HepG2 (cell line): ENCODE data around the gene PLAGL2. TPM values are rescaled to one million over a fixed set of nuclear protein-coding genes. Genes with fewer than 3 reads are reported as not detected.
A peak's percentile ranks its signal among the peaks of the same experiment; 100 is the strongest.

ENCODE experiments used
- IRF2 ChIP-seq: IDR thresholded peaks from 2 replicates; pipeline ENCODE4 v1.6.1; 2018; ENCODE audit warnings: missing genetic modification reagents, missing compliant biosample characterization
- JUND ChIP-seq: sonication (generic); formaldehyde crosslinking; IDR thresholded peaks from 2 replicates; pipeline ENCODE4 v1.8.0; 2022; ENCODE audit warnings: mild to moderate bottlenecking, missing genetic modification reagents
- RBM39 ChIP-seq: fragments of 200-400 bp; formaldehyde crosslinking; IDR thresholded peaks from one replicate; pipeline ENCODE4 v1.6.1; 2018; ENCODE audit warnings: antibody characterized with exemption, mild to moderate bottlenecking, low read depth, low read length; ENCODE audit not compliant: poor library complexity, severe bottlenecking
- SOX13 ChIP-seq, 3 experiments: fragments of 450-650 bp in 1 of 3; sonication (generic) in 1 of 3; formaldehyde crosslinking in 1 of 3; IDR thresholded peaks in 2 of 3; conservative IDR thresholded peaks in 1 of 3; 2 replicates each; pipeline versions ENCODE4 v1.5.0 to v1.6.1; 2016 to 2020; ENCODE audit warnings: antibody characterized with exemption in 1 of 3, mild to moderate bottlenecking in 1 of 3, missing compliant biosample characterization in 1 of 3, missing genetic modification reagents in 1 of 3, moderate library complexity in 1 of 3
- TGIF2 ChIP-seq: IDR thresholded peaks from 2 replicates; pipeline ENCODE4 v1.6.1; 2016; ENCODE audit warnings: control low read depth, missing compliant biosample characterization
- ZBTB7B ChIP-seq: sonication (generic); formaldehyde crosslinking; IDR thresholded peaks from 2 replicates; pipeline ENCODE4 v1.4.0; 2020; ENCODE audit warnings: missing genetic modification reagents
- ZFP37 ChIP-seq: sonication (generic); formaldehyde crosslinking; IDR thresholded peaks from 2 replicates; pipeline ENCODE4 v1.4.0; 2020; ENCODE audit warnings: missing genetic modification reagents, borderline replicate concordance
- ZFX ChIP-seq: sonication (generic); formaldehyde crosslinking; IDR thresholded peaks from 2 replicates; pipeline ENCODE4 v1.4.0; 2020; ENCODE audit warnings: mild to moderate bottlenecking, low read depth, missing genetic modification reagents, moderate library complexity
- ZNF230 ChIP-seq: sonication (generic); formaldehyde crosslinking; IDR thresholded peaks from 2 replicates; pipeline ENCODE4 v1.4.0; 2020; ENCODE audit warnings: mild to moderate bottlenecking, missing genetic modification reagents
- ZNF292 ChIP-seq: sonication (generic); formaldehyde crosslinking; IDR thresholded peaks from 2 replicates; pipeline ENCODE4 v1.8.1; 2022; ENCODE audit warnings: mild to moderate bottlenecking, low read depth, missing genetic modification reagents, borderline replicate concordance
- ZNF598 ChIP-seq: sonication (generic); formaldehyde crosslinking; IDR thresholded peaks from 2 replicates; pipeline ENCODE4 v1.5.1; 2020; ENCODE audit warnings: mild to moderate bottlenecking, missing genetic modification reagents, borderline replicate concordance
- ZNF850 ChIP-seq: sonication (generic); formaldehyde crosslinking; conservative IDR thresholded peaks from 2 replicates; pipeline ENCODE4 v1.9.0; 2021; ENCODE audit warnings: mild to moderate bottlenecking, missing genetic modification reagents
- polyA plus RNA-seq, 8 experiments: library from polyadenylated mRNA; depleted of rRNA in 3 of 8; stranded (reverse) in 7 of 8; unstranded in 1 of 8; fragments of >200 nt; fragmentation: Illumina TruSeq in 4 of 8; extraction: Trizol in 4 of 8; gene quantifications; 2 replicates each; pipeline versions ENCODE4 v1.2.1 to v1.2.3, GENCODE V29; 2011 to 2016; ENCODE audit warnings: low read depth in 4 of 8, missing spikeins in 1 of 8, mixed read lengths in 1 of 8; ENCODE audit not compliant: insufficient read depth in 1 of 8
- total RNA-seq, 5 experiments: library from RNA; depleted of rRNA; stranded (reverse); fragments of >200 nt; fragmentation: Illumina TruSeq; extraction: Trizol; gene quantifications; 2 replicates each; pipeline ENCODE4 v1.2.3, GENCODE V29; 2016; ENCODE audit warnings: low read depth in 1 of 5
- TF ChIP-seq, protein P1 (sequence below): IDR thresholded peaks from 2 replicates; pipeline ENCODE4 v1.6.1; 2016; ENCODE audit warnings: missing compliant biosample characterization, missing genetic modification reagents, borderline replicate concordance
- TF ChIP-seq, protein P2 (sequence below): IDR thresholded peaks from 2 replicates; pipeline ENCODE4 v1.6.1; 2016; ENCODE audit warnings: mild to moderate bottlenecking, missing biosample characterization, missing genetic modification reagents
- TF ChIP-seq, protein P3 (sequence below): sonication (generic); formaldehyde crosslinking; IDR thresholded peaks from 2 replicates; pipeline ENCODE4 v1.4.0; 2020; ENCODE audit warnings: low read depth, mild to moderate bottlenecking, missing genetic modification reagents
- TF ChIP-seq, protein P4 (sequence below): IDR thresholded peaks from 2 replicates; pipeline ENCODE4 v1.4.0; 2020; ENCODE audit warnings: mild to moderate bottlenecking, missing genetic modification reagents

Gene PLAGL2
- total and polyA plus RNA-seq, 2 of the 13 experiments (the other 11 are each of a cell fraction or from before 2014, with no cell fraction given), result 15.2 to 15.3 TPM

DNA sequence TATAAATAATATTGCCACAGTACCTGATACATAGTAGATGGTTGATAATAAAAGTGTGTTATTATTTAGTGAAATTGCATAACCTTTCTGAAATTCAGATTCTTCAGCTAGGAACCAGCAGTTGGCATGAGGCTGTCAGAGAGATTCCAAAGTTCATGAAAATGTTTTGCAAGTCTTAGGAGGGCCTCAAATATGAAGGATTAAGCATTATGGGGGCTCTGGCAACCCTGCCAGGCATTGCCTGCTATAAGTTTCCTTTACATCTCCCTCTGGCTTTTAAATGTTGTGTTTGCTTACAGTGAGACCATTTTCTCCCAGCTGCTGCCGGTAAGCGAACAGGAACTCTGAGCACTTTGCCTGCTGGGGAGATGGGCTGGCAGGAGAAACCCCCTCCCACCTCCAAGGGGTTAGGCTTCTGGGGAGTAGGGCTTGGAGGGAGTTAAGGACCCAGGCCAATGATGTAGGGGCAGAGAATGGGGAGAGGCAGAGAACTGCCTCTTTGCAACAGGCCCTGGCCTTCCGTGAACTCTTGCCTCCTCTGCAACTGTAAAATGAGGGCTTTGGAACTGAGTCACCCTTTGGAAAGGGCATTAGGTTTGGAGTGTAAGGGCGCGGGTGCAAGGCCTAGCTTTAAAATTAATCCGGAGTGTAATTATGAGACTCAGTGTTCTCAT, 36.7 kb upstream of the PLAGL2 start (continued):
- TF ChIP-seq ZNF292 (peak; percentile 72; the same call in 1 of the 2 replicates), SOX13 (IDR thresholded peaks at IDR 0.05) (no peak), SOX13 (CRISPR knock-in tag; conservative IDR thresholded peaks at IDR 0.05 in 1 of 2, IDR thresholded peaks at IDR 0.05 in 1 of 2) (0 out of 4 replicates have a peak, but pooled peaks of 1 of the 2 experiments have one; percentile 6), ZBTB7B (CRISPR knock-in tag) (peak; percentile 57), IRF2 (CRISPR knock-in tag) (no peak), TGIF2 (0 out of 2 replicates have a peak, but pooled peaks have one; percentile 46), JUND (CRISPR knock-in tag) (no peak), ZNF230 (CRISPR knock-in tag) (0 out of 2 replicates have a peak, but pooled peaks have one; percentile 35), ZFX (CRISPR knock-in tag) (peak; percentile 71), ZNF850 (CRISPR knock-in tag) (no peak), ZNF598 (CRISPR knock-in tag) (no peak), ZFP37 (CRISPR knock-in tag) (peak; percentile 30; the same call in 1 of the 2 replicates), RBM39 (no peak)
- TF ChIP-seq, protein P1, sequence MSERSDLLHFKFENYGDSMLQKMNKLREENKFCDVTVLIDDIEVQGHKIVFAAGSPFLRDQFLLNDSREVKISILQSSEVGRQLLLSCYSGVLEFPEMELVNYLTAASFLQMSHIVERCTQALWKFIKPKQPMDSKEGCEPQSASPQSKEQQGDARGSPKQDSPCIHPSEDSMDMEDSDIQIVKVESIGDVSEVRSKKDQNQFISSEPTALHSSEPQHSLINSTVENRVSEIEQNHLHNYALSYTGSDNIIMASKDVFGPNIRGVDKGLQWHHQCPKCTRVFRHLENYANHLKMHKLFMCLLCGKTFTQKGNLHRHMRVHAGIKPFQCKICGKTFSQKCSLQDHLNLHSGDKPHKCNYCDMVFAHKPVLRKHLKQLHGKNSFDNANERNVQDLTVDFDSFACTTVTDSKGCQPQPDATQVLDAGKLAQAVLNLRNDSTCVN (CRISPR knock-in tag), result 0 out of 2 replicates have a peak, but pooled peaks have one; percentile 35
- TF ChIP-seq, protein P2, sequence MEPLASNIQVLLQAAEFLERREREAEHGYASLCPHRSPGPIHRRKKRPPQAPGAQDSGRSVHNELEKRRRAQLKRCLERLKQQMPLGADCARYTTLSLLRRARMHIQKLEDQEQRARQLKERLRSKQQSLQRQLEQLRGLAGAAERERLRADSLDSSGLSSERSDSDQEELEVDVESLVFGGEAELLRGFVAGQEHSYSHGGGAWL (CRISPR knock-in tag), result no peak
- TF ChIP-seq, protein P3, sequence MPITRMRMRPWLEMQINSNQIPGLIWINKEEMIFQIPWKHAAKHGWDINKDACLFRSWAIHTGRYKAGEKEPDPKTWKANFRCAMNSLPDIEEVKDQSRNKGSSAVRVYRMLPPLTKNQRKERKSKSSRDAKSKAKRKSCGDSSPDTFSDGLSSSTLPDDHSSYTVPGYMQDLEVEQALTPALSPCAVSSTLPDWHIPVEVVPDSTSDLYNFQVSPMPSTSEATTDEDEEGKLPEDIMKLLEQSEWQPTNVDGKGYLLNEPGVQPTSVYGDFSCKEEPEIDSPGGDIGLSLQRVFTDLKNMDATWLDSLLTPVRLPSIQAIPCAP (CRISPR knock-in tag), result no peak
- TF ChIP-seq, protein P4, sequence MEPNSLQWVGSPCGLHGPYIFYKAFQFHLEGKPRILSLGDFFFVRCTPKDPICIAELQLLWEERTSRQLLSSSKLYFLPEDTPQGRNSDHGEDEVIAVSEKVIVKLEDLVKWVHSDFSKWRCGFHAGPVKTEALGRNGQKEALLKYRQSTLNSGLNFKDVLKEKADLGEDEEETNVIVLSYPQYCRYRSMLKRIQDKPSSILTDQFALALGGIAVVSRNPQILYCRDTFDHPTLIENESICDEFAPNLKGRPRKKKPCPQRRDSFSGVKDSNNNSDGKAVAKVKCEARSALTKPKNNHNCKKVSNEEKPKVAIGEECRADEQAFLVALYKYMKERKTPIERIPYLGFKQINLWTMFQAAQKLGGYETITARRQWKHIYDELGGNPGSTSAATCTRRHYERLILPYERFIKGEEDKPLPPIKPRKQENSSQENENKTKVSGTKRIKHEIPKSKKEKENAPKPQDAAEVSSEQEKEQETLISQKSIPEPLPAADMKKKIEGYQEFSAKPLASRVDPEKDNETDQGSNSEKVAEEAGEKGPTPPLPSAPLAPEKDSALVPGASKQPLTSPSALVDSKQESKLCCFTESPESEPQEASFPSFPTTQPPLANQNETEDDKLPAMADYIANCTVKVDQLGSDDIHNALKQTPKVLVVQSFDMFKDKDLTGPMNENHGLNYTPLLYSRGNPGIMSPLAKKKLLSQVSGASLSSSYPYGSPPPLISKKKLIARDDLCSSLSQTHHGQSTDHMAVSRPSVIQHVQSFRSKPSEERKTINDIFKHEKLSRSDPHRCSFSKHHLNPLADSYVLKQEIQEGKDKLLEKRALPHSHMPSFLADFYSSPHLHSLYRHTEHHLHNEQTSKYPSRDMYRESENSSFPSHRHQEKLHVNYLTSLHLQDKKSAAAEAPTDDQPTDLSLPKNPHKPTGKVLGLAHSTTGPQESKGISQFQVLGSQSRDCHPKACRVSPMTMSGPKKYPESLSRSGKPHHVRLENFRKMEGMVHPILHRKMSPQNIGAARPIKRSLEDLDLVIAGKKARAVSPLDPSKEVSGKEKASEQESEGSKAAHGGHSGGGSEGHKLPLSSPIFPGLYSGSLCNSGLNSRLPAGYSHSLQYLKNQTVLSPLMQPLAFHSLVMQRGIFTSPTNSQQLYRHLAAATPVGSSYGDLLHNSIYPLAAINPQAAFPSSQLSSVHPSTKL (CRISPR knock-in tag), result peak; percentile 45
